ENCODE data around the gene PSME3. TPM values are rescaled to one million over a fixed set of nuclear protein-coding genes. Genes with fewer than 3 reads are reported as not detected.

PSME3 gene
- total RNA-seq, 1 donor from 2014 or later: 92.0 TPM

Small RNAs within 50 kb of the gene (microRNA-seq; reads per million reads assigned to microRNA genes)
- not detected for gene MIR6781

Other genes starting within 250 kb of the PSME3 start
- gene RETREG3, start 224.0 kb upstream of the PSME3 start, total RNA-seq: 77.7 to 79.1 TPM (median 77.8 TPM) in 3 replicates
- gene TUBG1, start 223.7 kb upstream of the PSME3 start, total RNA-seq: 35.0 to 42.9 TPM (median 38.4 TPM) in 3 replicates
- 30.6 to 33.7 TPM (median 33.4 TPM) in 3 replicates for gene TUBG2, start 174.1 kb upstream of the PSME3 start, total RNA-seq
- 35.9 to 38.2 TPM (median 37.8 TPM) in 3 replicates for gene PLEKHH3, start 156.4 kb upstream of the PSME3 start, total RNA-seq
- 2.0 to 2.3 TPM (median 2.1 TPM) in 3 replicates for gene CCR10, start 151.6 kb upstream of the PSME3 start, total RNA-seq
- gene CNTNAP1, start 150.9 kb upstream of the PSME3 start, total RNA-seq: 20.5 to 23.1 TPM (median 20.9 TPM) in 3 replicates
- gene EZH1, start 88.4 kb upstream of the PSME3 start, total RNA-seq: 38.4 to 45.1 TPM (median 42.5 TPM) in 3 replicates
- 19.5 to 22.3 TPM (median 21.6 TPM) in 3 replicates for gene RAMP2, start 72.2 kb upstream of the PSME3 start, total RNA-seq
- gene VPS25, start 59.9 kb upstream of the PSME3 start, total RNA-seq: 59.4 to 65.0 TPM (median 64.9 TPM) in 3 replicates
- gene WNK4, start 52.8 kb upstream of the PSME3 start, total RNA-seq: 1.3 to 1.8 TPM (median 1.7 TPM) in 3 replicates
- 52.4 to 57.4 TPM (median 54.3 TPM) in 3 replicates for gene COA3, start 34.7 kb upstream of the PSME3 start, total RNA-seq
- 0.09 to 0.14 TPM in 2 of 3 replicates, not detected in the other for gene CNTD1, start 34.5 kb upstream of the PSME3 start, total RNA-seq
- 54.5 to 55.8 TPM (median 55.2 TPM) in 3 replicates for gene BECN1, start 9.1 kb upstream of the PSME3 start, total RNA-seq
- gene AOC2, start 11.2 kb downstream of the PSME3 start, total RNA-seq: 3.0 to 3.8 TPM (median 3.4 TPM) in 3 replicates
- gene AOC3, start 17.8 kb downstream of the PSME3 start, total RNA-seq: 1.5 to 2.3 TPM (median 1.9 TPM) in 3 replicates
- gene G6PC1, start 67.4 kb downstream of the PSME3 start, total RNA-seq: not detected in 3 replicates
- gene AARSD1, start 131.1 kb downstream of the PSME3 start, total RNA-seq: 58.6 to 66.0 TPM (median 59.1 TPM) in 3 replicates
- gene PTGES3L, start 146.7 kb downstream of the PSME3 start, total RNA-seq: 1.5 to 2.0 TPM (median 1.6 TPM) in 3 replicates
- 13.1 to 13.9 TPM (median 13.2 TPM) in 3 replicates for gene RUNDC1, start 147.2 kb downstream of the PSME3 start, total RNA-seq
- 1,019 to 1,067 TPM (median 1,060 TPM) in 3 replicates for gene RPL27, start 165.0 kb downstream of the PSME3 start, total RNA-seq
- gene IFI35, start 173.4 kb downstream of the PSME3 start, total RNA-seq: 5.6 to 6.3 TPM (median 5.9 TPM) in 3 replicates
- gene VAT1, start 189.0 kb downstream of the PSME3 start, total RNA-seq: 211 to 222 TPM (median 211 TPM) in 3 replicates
- gene RND2, start 191.8 kb downstream of the PSME3 start, total RNA-seq: 7.6 to 8.7 TPM (median 8.7 TPM) in 3 replicates

All from mesothelial cell of epicardium (in vitro differentiated cells).